ENCODE results near the gene RPL34.

- TF ChIP-seq TOX (CRISPR knock-in tag; IDR thresholded peaks at IDR 0.05; ENCODE audit: borderline replicate concordance) (no peak), ESRRG (CRISPR knock-in tag; IDR thresholded peaks at IDR 0.05) (no peak), ZFP30 (CRISPR knock-in tag; IDR thresholded peaks at IDR 0.05) (no peak), ZNF70 (CRISPR knock-in tag; IDR thresholded peaks at IDR 0.05) (no peak)
Measured at GRCh38 chr4:108637856-108638255, 17.5 kb downstream of the RPL34 start.

Measured in SK-N-SH treated with all-trans-retinoic acid at 6 μM for 48 hours (cell line).